Tibial nerve (tissue), 4 donors: ENCODE data around the gene CCNY.

Experiments
- CTCF ChIP-seq, 5 experiments: fragments of 200-600 bp in 3 of 5; fragments of 450-650 bp in 2 of 5; sonication (generic) in 3 of 5; IDR thresholded peaks; one replicate each; pipeline ENCODE4 v1.5.1; 2016 to 2019; ENCODE audit warnings: antibody characterized with exemption in 5 of 5, mild to moderate bottlenecking in 3 of 5, moderate library complexity in 2 of 5
- EP300 ChIP-seq, 2 donors: sonication (generic); formaldehyde crosslinking; IDR thresholded peaks; one replicate each; pipeline ENCODE4 v1.6.1; 2017; ENCODE audit warnings: antibody characterized with exemption in 2 of 2, mild to moderate bottlenecking in 1 of 2
- POLR2A ChIP-seq, 2 donors: fragments of 450-650 bp; IDR thresholded peaks; one replicate each; pipeline ENCODE4 v1.6.1; 2017; ENCODE audit warnings: antibody characterized with exemption in 2 of 2, mild to moderate bottlenecking in 2 of 2, moderate library complexity in 2 of 2

- TF ChIP-seq CTCF (IDR thresholded peaks at IDR 0.05) (no peak), EP300 (IDR thresholded peaks at IDR 0.05) (no peak), POLR2A (IDR thresholded peaks at IDR 0.05) (no peak)
Measured at GRCh38 chr10:35396560-35397434, 60.5 kb downstream of the CCNY start.
